ENCODE measurements around the gene TCF23.

- TF ChIP-seq, protein P1, sequence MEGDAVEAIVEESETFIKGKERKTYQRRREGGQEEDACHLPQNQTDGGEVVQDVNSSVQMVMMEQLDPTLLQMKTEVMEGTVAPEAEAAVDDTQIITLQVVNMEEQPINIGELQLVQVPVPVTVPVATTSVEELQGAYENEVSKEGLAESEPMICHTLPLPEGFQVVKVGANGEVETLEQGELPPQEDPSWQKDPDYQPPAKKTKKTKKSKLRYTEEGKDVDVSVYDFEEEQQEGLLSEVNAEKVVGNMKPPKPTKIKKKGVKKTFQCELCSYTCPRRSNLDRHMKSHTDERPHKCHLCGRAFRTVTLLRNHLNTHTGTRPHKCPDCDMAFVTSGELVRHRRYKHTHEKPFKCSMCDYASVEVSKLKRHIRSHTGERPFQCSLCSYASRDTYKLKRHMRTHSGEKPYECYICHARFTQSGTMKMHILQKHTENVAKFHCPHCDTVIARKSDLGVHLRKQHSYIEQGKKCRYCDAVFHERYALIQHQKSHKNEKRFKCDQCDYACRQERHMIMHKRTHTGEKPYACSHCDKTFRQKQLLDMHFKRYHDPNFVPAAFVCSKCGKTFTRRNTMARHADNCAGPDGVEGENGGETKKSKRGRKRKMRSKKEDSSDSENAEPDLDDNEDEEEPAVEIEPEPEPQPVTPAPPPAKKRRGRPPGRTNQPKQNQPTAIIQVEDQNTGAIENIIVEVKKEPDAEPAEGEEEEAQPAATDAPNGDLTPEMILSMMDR (IDR thresholded peaks at IDR 0.05) = no peak
- TF ChIP-seq POLR2A (IDR thresholded peaks at IDR 0.05) = no peak
Measured at GRCh38 chr2:27205206-27205605, 56.4 kb downstream of the TCF23 start.
